HCT116 (cell line): ENCODE results near the gene PDGFA. TPM values are rescaled to one million over a fixed set of nuclear protein-coding genes. Genes with fewer than 3 reads are reported as not detected.

Experiments used
- ATAC-seq: fragments of 200-7000 bp; cut with Tn5 transposase; 2 replicates; pipeline ENCODE4 v1.9.1; 2020; ENCODE audit warnings: mild to moderate bottlenecking, moderate library complexity
- BruUV-seq: library from RNA; stranded (reverse); fragments of 400-500 nt; replicated peaks from 2 replicates; lab custom pipeline; 2021; lab: Mats Ljungman, UMichigan
- CTCF ChIA-PET: fragments of 300-600 bp; sonication (Branson Sonifier 250); formaldehyde crosslinking; loops from one replicate; lab custom pipeline; 2021; ENCODE audit warnings: antibody characterized with exemption; lab: Charles Lee
- POLR2A ChIA-PET: fragments of 300-600, 350-600 bp; sonication (Branson Sonifier 250); formaldehyde crosslinking; loops from one replicate; lab custom pipeline; 2021; ENCODE audit warnings: antibody characterized with exemption; lab: Charles Lee
- RAD21 ChIA-PET, 2 experiments: fragments of 300-600 bp; sonication (Branson Sonifier 250); formaldehyde crosslinking; loops; one replicate each; lab custom pipeline; 2023; ENCODE audit warnings: low total read pairs in 2 of 2; ENCODE audit not compliant: uncharacterized antibody in 2 of 2, unreplicated experiment in 2 of 2, low non-redundant PET in 1 of 2; lab: Charles Lee
- DNase-seq: peaks from one replicate; pipeline ENCODE4 v3.0.0-alpha.2; 2010; ENCODE audit warnings: low read depth, low spot score
- H2AFZ ChIP-seq: fragments of 200-600 bp; shearing (Covaris generic), sonication (generic); 2 replicates; pipeline ENCODE4 v1.6.1; 2017; ENCODE audit warnings: low read depth, mixed run types, mixed read lengths, antibody characterized with exemption, low read length; ENCODE audit not compliant: poor library complexity, severe bottlenecking
- H3K27ac ChIP-seq: 2 replicates; pipeline ENCODE4 v1.5.1; 2012; ENCODE audit warnings: low read depth, low read length
- H3K27me3 ChIP-seq: fragments of 200-600 bp; sonication (generic); 2 replicates; pipeline ENCODE4 v1.6.1; 2016; ENCODE audit warnings: mixed run types, low read length, mixed read lengths; ENCODE audit not compliant: insufficient read depth
- H3K36me3 ChIP-seq, 2 experiments: fragments of 200-500 bp in 1 of 2; fragments of 200-600 bp in 1 of 2; sonication (Bioruptor generic) in 1 of 2; sonication (generic) in 1 of 2; 2 replicates each; pipeline versions ENCODE4 v1.5.1 to v1.6.1; 2014 to 2016; ENCODE audit warnings: low read length in 2 of 2, inconsistent platforms in 1 of 2, mixed read lengths in 1 of 2, mixed run types in 1 of 2; ENCODE audit not compliant: insufficient read depth in 2 of 2, control insufficient read depth in 1 of 2
- H3K4me1 ChIP-seq, 2 experiments: fragments of 200-600 bp in 1 of 2; sonication (generic) in 1 of 2; 2 replicates each; pipeline versions ENCODE4 v1.5.1 to v1.6.1; 2012 to 2017; ENCODE audit warnings: low read length in 2 of 2, inconsistent platforms in 1 of 2, mild to moderate bottlenecking in 1 of 2, mixed read lengths in 1 of 2, mixed run types in 1 of 2, moderate library complexity in 1 of 2; ENCODE audit not compliant: insufficient read depth in 2 of 2, control insufficient read depth in 1 of 2
- H3K4me2 ChIP-seq: fragments of 200-600 bp; sonication (generic); 2 replicates; pipeline ENCODE4 v1.6.1; 2017; ENCODE audit warnings: mixed run types, low read length, mixed read lengths
- H3K4me3 ChIP-seq, 2 experiments: fragments of 200-600 bp in 1 of 2; sonication (generic) in 1 of 2; replicated peaks in 1 of 2; 2 replicates each; pipeline ENCODE4 v1.5.1; 2011 to 2016; ENCODE audit warnings: low read length in 2 of 2, control low read depth in 1 of 2, low read depth in 1 of 2, mild to moderate bottlenecking in 1 of 2, mixed read lengths in 1 of 2, mixed run types in 1 of 2
- H3K79me2 ChIP-seq: fragments of 200-600 bp; sonication (generic); 2 replicates; pipeline ENCODE4 v1.6.1; 2017; ENCODE audit warnings: mild to moderate bottlenecking, mixed run types, low read length, moderate library complexity, mixed read lengths; ENCODE audit not compliant: insufficient read depth
- H3K9ac ChIP-seq: fragments of 200-600 bp; sonication (generic); 2 replicates; pipeline ENCODE4 v1.6.1; 2016; ENCODE audit warnings: low read length, mixed read lengths
- H3K9me2 ChIP-seq: fragments of 200-600 bp; sonication (generic), shearing (Covaris generic); 2 replicates; pipeline ENCODE4 v1.6.1; 2017; ENCODE audit warnings: mixed run types, mild to moderate bottlenecking, moderate library complexity; ENCODE audit not compliant: insufficient read depth
- H3K9me3 ChIP-seq, 2 experiments: fragments of 200-500 bp in 1 of 2; fragments of 200-600 bp in 1 of 2; sonication (Bioruptor generic) in 1 of 2; sonication (generic) in 1 of 2; 2 replicates each; pipeline ENCODE4 v1.6.1; 2014 to 2017; ENCODE audit warnings: low read length in 2 of 2, mixed read lengths in 2 of 2, inconsistent platforms in 1 of 2, low read depth in 1 of 2, mild to moderate bottlenecking in 1 of 2, mixed run types in 1 of 2, moderate library complexity in 1 of 2; ENCODE audit not compliant: control insufficient read depth in 1 of 2, insufficient read depth in 1 of 2
- H4K20me1 ChIP-seq: fragments of 200-600 bp; sonication (generic), shearing (Covaris generic); 2 replicates; pipeline ENCODE4 v1.6.1; 2017; ENCODE audit warnings: mixed run types, mild to moderate bottlenecking, moderate library complexity; ENCODE audit not compliant: insufficient read depth
- CEBPB ChIP-seq: IDR thresholded peaks from 2 replicates; pipeline ENCODE4 v1.6.1; 2012; ENCODE audit warnings: low read depth
- ELF1 ChIP-seq: IDR thresholded peaks from 2 replicates; pipeline ENCODE4 v1.6.1; 2012; ENCODE audit warnings: low read depth, borderline replicate concordance
- EZH2 ChIP-seq: fragments of 200-600 bp; sonication (generic); IDR thresholded peaks from 2 replicates; pipeline ENCODE4 v1.6.1; 2017; ENCODE audit warnings: antibody characterized with exemption, mixed run types
- POLR2AphosphoS5 ChIP-seq: IDR thresholded peaks from 2 replicates; pipeline ENCODE4 v1.6.1; 2011; ENCODE audit warnings: mild to moderate bottlenecking, low read depth, low read length, moderate library complexity
- YY1 ChIP-seq: IDR thresholded peaks from 2 replicates; pipeline ENCODE4 v1.6.1; 2011; ENCODE audit warnings: low read length, low read depth, moderate library complexity, mild to moderate bottlenecking; ENCODE audit not compliant: insufficient replicate concordance; ENCODE audit errors: extremely low read depth
- ZFX ChIP-seq: fragments of 450-650 bp; IDR thresholded peaks from 2 replicates; pipeline ENCODE4 v1.6.1; 2017
- intact Hi-C: fragments of 100-400 bp; cut with micrococcal nuclease; formaldehyde crosslinking; loops from 2 replicates; pipeline ENCODE4 v1.10.0; 2022
- total RNA-seq: library from RNA; stranded (reverse); gene quantifications from one replicate; pipeline ENCODE4 v1.2.1, GENCODE V29; 2021; ENCODE audit not compliant: unreplicated experiment
- TF ChIP-seq, protein P1 (sequence below): IDR thresholded peaks from 2 replicates; pipeline ENCODE4 v1.6.1; 2012; ENCODE audit warnings: low read depth
- TF ChIP-seq, protein P2 (sequence below): IDR thresholded peaks from 2 replicates; pipeline ENCODE4 v1.6.1; 2011; ENCODE audit warnings: mild to moderate bottlenecking, low read length, moderate library complexity; ENCODE audit not compliant: insufficient replicate concordance; ENCODE audit errors: extremely low read depth

The PDGFA gene
- total RNA-seq, 1 experiment from 2014 or later = 44.7 TPM

DNA sequence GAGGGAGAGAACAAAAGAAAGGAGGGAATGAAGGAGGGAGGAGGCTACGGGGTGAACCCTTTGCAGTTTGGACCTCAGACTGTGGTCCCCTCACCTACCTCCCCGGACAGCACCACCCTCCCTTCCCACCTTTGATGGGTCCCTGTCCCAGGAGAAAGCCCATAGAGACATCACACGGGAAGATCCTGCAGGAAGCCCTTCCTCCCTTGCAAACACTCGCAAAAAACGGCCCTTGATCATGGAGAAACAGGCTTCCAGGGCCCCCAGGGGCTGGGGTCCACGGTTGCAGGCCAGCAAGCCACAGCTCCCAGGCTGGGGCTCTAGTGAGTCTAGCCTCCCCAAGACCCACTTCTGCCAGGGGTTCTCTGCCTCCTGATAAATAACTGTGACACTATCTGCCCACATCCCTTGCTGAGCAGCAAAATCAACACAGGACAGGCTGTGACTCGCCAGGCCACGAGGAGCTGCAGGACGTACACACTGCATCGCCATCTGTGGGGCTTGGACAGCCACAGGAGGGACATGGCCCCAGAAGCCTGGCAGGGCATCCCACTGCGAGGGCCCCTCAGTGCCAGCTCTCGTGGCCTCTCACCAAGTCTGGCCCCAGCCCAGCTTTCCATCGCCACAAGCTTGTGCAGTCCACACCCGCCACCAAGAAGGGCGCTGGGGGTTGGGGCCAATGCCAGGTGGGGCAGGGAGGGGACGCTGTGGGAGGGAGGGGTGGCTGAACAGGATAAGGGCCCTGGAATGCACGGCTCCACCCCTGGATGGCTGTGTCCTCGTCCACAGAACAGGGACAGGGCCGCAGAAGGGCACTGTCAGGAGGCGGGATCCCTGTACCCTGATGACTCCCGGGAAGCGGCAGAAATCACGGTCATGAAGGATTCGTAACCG lies 34.2 kb downstream of the PDGFA start:
- DNase-seq = no peak
- POLR2A ChIA-PET = no interaction called here
- RAD21 ChIA-PET = no interaction called here
- Histone ChIP-seq H3K9me2 (no peaks in the 10 kb centered on the region), H3K9ac (no peak overlapping the region), H3K27ac (no peak overlapping the region), H3K27me3 (peaks cover 14% of the 10 kb centered on the region; the same call in 1 of the 2 replicates), H2AFZ (no peak overlapping the region), H3K4me2 (no peak overlapping the region), H3K4me3 (no peak overlapping the region), H3K4me1 (no peaks in the 10 kb centered on the region; a peak in 1 of 4 replicates), H3K9me3 (no peaks in the 10 kb centered on the region), H4K20me1 (no peaks in the 10 kb centered on the region), H3K79me2 (no peaks in the 10 kb centered on the region), H3K36me3 (no peaks in the 10 kb centered on the region)
- no TSS peak for BruUV-seq
- TF ChIP-seq, protein P1, sequence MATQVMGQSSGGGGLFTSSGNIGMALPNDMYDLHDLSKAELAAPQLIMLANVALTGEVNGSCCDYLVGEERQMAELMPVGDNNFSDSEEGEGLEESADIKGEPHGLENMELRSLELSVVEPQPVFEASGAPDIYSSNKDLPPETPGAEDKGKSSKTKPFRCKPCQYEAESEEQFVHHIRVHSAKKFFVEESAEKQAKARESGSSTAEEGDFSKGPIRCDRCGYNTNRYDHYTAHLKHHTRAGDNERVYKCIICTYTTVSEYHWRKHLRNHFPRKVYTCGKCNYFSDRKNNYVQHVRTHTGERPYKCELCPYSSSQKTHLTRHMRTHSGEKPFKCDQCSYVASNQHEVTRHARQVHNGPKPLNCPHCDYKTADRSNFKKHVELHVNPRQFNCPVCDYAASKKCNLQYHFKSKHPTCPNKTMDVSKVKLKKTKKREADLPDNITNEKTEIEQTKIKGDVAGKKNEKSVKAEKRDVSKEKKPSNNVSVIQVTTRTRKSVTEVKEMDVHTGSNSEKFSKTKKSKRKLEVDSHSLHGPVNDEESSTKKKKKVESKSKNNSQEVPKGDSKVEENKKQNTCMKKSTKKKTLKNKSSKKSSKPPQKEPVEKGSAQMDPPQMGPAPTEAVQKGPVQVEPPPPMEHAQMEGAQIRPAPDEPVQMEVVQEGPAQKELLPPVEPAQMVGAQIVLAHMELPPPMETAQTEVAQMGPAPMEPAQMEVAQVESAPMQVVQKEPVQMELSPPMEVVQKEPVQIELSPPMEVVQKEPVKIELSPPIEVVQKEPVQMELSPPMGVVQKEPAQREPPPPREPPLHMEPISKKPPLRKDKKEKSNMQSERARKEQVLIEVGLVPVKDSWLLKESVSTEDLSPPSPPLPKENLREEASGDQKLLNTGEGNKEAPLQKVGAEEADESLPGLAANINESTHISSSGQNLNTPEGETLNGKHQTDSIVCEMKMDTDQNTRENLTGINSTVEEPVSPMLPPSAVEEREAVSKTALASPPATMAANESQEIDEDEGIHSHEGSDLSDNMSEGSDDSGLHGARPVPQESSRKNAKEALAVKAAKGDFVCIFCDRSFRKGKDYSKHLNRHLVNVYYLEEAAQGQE = no peak
- TF ChIP-seq ELF1 = no peak
- TF ChIP-seq CEBPB = no peak
- no peak for TF ChIP-seq ZFX
- TF ChIP-seq YY1 = no peak
- TF ChIP-seq EZH2 = no peak
- TF ChIP-seq POLR2AphosphoS5 = no peak
- TF ChIP-seq, protein P2, sequence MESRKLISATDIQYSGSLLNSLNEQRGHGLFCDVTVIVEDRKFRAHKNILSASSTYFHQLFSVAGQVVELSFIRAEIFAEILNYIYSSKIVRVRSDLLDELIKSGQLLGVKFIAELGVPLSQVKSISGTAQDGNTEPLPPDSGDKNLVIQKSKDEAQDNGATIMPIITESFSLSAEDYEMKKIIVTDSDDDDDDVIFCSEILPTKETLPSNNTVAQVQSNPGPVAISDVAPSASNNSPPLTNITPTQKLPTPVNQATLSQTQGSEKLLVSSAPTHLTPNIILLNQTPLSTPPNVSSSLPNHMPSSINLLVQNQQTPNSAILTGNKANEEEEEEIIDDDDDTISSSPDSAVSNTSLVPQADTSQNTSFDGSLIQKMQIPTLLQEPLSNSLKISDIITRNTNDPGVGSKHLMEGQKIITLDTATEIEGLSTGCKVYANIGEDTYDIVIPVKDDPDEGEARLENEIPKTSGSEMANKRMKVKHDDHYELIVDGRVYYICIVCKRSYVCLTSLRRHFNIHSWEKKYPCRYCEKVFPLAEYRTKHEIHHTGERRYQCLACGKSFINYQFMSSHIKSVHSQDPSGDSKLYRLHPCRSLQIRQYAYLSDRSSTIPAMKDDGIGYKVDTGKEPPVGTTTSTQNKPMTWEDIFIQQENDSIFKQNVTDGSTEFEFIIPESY = no peak
- CTCF ChIA-PET = no interaction called here
- intact Hi-C loops = no loop called here
- ATAC-seq = no peak
